NCI-H1436 treated with DMSO at 0.1 percent for 48 hours (cell line): Measurements from ENCODE around the gene DMXL1.
A peak's percentile ranks its signal among the peaks of the same experiment; 100 is the strongest.
"Not testable (repeated sequence)": the region's sequence is repeated elsewhere in the genome, so short reads cannot be mapped to it uniquely, and the experiment has no call there.

Experiments used
- DNase-seq: peaks from one replicate; lab custom pipeline; 2025; lab: John Stamatoyannopoulos, UW

Gene DMXL1

DNA sequence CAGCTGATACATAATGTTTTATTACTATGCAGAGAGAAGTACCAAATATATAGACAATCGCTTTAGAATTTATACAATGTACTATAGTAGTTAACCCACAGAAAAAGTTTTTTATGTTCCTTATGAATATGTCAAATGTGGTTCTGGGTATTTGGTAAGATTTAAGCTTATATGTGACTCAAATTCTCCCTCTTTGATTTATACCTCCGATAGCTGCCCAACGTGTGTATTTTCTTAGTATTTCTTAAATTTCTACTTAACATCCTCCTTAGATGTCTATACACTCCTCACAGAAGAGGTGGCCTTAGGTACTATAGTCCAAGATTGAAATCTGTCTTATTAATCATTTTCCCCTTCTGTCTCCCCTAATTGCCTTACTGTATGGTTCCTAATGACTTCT lies 146.3 kb downstream of the DMXL1 start:
- DNase-seq: no peak

DNA sequence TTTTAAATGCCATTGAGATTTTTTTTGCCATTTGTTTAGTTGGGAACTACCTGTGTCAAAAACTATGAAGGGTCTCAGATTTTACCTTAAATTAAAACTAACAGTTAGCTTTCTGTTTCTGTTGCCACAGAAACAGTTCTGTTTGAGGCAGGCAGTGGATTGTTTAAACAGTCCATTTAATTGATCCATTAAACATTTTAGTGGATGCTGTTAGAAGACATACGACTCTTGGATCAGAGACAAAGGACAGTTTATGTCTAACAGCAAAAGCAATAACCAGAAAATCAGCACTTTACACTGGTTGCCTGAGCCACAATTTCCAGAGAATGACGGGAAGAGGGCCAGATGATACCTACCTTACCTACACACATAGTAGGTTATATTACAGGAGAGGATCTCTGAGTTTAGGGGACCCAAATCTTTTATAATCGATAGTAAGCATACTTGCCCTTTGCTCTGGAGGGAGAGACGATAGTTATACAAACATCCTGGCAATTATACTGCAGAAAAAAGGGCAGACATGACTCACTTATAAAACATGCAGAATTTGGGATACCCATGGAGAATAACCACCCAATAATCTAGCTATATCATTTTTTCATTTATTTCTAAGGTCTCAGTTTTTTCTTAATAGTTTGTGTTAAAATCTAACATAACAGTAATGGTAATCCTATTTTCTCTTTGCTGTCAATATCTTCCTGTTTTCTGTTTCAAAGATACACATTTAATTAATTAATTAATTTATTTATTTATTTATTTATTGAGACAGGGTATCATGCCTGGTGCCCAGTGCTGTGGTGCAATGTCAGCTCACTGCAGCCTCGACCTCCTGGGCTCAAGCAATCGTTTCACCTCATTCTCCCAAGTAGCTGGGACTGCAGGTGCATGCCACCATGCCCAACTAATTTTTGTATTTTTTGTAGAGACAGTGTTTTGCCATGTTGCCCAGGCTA lies 148.2 kb downstream of the DMXL1 start:
- DNase-seq: no peak

DNA sequence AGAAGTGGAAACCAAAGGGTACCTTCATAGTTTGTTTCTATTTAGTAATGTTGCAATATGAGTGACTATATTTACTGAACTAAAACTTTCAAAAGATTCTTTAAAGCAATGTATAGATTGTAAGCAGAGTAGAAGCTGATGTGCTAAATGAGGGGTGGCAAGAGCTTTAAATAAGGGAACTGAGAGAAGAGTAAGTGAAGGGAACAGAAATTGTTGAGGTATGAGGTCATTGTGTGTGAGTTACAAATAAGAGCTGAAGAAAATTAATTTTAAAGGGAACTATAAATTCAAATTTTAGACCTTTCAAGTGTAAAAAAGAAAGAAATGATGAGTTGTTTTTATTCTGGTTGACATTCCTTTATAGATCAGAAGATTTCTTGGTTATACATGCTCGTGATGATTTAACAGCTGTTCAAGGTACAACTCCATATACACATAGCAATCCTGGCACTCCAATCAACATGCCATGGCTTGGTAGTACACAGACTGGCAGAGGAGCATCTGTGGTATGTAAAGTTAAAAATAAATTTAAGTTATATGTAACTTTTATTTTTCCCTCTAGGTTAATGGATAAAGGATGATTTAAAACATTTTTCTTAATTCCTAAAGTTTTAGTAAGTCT lies 149.8 kb downstream of the DMXL1 start:
- no peak for DNase-seq

DNA sequence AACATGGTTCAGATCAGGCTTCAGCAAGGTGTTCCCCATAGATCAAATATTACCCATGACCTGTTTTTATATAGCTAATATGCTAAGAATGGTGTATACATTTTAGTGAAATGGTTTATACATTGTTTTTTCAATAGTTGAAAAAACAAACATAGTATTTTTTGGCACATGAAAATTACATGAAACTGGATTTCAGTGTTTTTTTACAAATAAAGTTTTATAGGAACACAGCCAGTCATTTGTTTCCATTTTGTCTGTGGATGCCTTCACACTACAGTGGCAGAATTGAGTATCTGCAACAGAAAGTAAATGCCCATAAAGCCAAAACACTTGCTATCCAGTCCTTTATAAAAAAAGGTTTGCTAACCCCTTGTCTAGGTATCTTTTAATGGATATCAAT lies 150.4 kb downstream of the DMXL1 start:
- DNase-seq: no peak

DNA sequence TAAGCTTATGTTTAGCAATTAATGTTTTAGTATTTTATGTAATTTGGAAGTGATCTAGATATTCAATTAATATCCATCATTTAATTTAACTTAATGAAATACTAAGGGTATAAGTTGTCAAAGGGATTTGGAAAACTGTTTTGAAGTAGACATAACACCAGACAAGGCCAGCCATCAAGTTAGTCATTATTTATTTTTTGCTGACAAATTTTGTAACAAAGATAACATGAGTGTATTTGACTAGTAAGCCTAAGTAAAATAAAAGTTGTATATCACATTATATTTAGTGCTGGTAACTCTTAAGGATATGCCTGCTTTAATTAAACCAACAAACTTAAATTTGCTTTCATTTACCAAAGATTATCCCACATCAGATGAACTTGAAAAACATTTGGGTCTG lies 159.1 kb downstream of the DMXL1 start:
- DNase-seq: no peak

DNA sequence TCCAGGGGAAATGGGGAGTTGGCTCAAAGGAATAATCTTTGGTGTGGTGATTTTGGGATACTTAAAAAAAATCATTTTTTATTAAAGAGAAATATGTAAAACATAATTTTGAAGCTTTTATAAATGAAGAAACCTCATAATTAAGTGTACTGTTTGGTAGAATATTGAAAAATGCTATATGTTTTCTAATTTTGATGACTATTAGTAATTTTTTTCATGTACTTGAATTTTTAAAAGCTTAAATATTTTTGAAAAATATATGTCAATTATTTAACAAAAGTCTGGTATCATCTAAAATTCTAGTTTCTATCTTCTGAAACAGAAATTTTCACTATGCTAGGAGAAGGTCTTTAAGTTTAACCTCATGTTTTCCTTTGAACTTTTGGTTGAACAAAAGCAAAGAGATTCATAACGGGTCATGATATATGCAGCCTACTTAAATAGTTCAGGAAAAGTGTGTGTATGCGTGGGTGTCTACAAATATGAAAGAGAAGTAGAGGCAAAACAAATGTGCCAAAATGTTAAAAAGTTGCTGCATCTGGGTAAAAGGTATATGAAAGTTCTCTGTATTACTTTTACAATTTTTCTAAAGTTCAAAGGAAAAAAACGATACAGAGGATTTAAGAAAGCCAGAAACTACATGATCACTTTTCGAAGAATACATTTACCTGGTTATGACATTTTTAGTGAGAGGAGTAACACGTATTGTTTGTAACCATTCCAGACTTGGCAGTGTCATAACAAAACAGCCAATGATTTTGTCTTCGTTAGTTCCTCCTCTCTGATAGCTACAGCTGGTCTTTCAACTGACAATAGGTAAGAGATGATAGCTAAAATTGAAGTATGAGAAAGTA lies 167.6 kb downstream of the DMXL1 start:
- no peak for DNase-seq

DNA sequence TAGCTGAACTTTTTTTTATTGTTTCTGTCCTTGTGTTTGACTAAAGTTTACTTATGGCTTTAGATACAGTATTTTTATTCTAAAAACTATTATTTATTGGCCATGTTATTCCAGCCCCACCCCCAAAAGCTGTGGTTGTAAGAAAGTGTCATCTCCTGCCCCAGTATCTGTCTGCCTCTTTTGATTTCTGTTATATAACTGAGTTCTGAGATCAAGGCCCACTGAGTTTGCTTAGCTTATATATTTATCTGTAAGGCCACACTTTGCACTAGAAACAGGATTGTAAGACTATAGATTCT lies 168.2 kb downstream of the DMXL1 start:
- no peak for DNase-seq

DNA sequence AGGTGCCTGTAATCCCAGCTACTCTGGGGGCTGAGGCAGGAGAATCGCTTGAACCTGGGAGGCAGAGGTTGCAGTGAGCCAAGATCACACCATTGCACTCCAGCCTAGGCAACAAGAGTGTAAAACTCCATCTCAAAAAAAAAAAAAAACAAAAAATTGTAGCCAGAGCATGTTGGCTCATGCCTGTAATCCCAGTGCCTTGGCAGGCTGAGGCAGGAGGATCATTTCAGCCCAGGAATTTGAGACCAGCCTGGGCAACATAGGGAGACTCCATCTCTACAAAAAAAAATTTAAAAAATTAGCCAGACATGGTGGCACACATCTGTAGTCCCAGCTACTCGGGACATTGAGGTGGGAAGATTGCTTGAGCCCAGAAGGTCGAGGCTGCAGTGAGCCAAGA lies 168.9 kb downstream of the DMXL1 start:
- DNase-seq: not testable (repeated sequence)

DNA sequence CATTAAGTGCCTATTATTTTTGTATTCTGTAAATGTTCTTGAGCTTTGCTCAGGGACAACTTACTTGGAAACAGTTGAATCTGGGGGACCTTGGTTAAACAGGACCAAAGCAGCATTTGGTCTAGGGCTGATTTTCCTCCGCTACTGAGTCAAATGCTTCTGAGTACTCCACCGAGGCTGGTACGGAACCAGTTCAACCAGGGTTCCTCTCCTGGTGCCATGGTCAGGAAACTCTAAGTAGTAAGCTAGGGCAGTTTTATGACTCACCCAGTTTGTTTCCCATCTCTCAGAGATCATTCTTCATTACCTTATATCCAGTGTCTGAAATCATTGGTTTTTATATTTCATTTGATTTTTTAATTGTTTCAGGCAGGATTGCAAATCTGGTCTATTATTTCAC lies 173.0 kb downstream of the DMXL1 start:
- DNase-seq: no peak

DNA sequence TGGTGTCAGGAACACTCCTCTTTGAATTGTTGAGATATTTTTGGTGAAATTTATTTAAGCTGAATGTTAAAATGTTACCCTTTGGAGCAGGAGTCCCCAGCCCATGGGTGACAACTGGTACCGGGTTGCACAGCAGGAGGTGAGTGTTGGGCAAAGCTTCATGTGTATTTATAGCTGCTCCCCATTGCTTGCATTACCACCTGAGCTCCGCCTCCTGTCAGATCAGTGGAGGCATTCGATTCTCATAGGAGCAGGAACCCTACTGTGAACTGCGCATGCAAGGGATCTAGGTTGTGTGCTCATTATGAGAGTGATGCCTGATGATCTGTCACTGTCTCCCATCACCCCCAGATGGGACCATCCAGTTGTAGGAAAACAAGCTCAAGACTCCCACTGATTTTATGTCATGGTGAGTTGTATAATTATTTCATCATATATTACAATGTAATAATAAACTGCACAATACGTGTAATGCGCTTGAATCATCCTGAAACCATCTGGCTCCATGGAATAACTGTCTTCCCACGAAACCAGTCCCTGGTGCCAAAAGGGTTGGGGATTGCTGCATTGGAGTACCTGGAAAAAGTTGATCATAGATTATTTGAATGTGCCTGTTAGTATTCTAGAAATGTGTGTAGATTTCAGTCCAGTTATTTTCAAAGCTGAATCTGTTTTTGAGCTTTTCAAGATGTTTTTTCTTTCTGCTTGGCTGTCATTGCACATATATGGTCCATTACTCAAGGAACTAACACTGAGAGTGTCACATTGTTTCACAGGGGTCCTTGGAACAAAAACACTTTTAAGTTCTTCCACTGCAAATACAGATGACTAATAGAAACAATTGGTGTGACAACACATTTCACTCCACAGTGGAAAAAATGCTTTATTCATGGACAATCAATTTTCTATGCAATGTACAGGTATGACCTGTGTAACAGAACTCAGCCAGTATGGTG lies 180.3 kb downstream of the DMXL1 start:
- no peak for DNase-seq

DNA sequence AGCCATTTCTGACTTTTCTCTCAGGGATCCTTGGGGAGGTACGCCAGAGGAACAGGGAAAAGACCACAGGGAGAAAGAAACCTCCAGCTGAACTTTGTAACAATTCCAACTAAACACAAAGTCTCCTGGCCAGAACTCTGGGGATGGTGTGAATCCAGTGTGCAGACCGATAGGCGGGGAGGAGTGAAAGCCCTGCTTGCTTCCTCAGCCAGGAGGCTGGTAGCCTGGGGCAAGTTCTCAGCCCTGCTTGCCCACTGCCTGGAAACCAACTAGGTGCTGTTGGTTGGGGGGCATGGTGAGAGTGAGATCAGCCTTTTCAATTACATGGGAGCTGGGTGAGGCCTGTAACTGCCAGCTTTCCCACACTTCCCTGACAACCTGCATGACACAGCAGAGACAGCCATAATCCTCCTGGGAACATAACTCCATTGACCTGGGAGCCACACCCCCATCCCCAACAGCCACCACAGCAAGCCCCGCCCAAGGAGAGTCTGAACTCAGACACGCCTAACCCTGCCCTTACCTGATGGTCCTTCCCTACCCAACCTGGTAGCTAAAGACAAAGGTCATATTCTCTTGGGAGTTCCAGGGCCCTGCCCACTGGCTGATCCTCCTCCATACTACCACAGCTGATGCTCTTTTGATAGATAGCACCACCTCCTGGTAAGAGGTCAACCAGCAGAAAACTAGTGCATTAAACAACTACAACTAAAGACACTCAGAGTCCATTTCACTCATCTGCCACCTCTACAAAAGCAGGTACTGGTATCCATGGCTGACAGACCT lies 184.9 kb downstream of the DMXL1 start:
- no peak for DNase-seq

DNA sequence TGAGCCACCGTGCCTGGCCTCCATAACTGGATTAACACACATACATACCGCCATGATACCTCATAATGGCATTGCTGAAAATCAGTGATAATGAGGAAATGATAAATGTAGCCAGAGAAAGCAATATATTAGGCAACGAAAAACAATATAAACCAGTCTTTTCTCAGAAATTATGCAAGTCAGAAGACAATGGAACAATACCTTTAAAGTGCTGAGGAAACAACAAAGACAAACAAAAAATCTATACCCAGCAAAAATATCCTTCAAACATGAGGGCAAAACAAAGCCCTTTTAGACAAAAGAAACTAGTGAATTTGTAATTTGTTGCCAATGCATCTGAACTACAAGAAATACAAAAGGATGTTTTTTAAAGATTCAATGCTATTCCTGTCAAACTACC lies 186.7 kb downstream of the DMXL1 start:
- no peak for DNase-seq

DNA sequence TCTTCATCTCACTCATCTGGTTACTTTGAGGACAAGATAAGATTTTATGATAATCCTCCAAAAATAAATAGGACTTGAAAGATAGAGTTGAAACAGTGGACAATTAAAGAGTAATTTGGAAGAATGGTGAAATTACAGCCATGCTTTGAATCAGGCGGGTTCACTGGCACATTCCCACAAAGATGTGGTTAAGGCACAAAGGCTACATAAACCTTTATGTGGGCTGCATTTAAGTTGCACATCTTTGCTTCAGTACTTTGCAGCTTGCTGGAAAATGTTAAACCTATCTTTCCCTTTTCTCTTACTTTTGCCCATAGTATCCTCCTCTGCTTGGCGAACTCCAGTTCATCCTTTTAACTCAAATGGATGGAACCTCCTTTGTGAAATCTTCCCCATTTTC lies 192.8 kb downstream of the DMXL1 start:
- DNase-seq: no peak

DNA sequence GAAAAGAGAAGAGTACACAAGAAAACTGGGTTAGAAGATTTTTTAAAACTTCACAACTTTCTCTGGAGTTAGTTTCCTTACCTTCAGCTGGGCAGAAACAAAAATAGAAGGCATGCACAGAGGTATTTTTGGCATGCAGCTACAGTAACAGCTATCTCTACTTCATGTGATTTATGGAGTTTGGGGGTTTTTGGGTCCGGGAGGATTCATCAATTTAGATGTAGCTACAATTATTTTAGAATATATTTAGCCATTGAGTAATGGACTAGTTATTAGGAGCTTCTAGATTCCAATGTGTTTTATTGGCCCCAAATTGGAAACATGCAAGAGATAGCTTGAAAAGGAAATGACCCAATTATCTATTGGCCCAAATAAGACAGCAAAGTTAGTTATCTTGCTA lies 193.3 kb downstream of the DMXL1 start:
- DNase-seq: no peak

DNA sequence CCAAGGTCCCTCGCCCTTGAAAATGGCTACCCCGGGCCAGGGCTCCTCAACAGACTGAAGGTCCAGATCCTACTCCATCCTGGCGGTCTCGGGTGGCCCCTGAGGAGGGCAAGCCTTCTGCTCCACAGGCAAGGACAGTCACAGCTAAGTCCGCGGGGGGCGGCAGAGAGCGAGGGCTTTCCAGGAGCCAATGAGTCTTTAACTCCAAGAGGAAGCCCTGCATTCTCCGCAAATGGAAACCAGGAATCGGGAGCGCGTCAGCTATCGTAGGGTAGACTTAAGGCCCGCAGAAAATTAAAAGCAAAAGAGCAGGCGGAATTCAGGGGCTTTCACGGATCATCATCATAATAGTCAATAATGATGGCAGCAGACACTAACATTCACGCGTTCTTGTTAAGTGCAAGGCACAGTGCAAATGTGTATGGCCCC lies 197.1 kb downstream of the DMXL1 start:
- peak; percentile 75 for DNase-seq

DNA sequence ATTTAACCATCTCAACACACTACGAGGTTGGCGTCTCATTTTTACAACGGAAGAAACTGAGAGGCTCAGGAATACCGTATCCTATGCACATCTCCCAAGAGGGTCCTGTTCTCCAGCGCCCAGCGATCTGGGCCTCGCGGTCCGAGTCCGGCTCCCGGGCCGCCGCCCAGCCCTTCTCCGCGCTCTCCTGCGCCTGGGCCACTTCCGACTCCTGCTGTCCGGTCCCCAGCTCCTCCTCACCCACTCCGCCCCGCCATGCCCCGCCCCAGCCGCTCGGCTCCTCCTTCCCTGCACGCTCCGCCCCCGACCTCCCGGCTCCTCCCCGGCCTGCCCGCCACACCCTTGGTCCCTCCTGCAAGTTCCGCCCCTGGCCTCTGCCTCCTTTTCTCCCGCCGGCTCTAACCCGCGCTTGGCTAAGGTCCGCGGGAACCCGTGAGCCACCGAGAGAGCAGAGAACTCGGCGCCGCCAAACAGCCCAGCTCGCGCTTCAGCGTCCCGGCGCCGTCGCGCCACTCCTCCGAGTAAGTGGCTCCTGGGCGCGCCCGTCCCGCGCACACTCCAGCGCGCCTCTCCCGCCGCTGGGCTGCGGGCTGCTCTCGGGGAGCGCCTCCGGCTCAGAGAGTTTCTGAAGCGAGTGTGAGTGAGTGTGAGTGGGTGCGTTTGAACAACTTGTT lies 197.6 kb downstream of the DMXL1 start:
- DNase-seq: peak; percentile 58

DNA sequence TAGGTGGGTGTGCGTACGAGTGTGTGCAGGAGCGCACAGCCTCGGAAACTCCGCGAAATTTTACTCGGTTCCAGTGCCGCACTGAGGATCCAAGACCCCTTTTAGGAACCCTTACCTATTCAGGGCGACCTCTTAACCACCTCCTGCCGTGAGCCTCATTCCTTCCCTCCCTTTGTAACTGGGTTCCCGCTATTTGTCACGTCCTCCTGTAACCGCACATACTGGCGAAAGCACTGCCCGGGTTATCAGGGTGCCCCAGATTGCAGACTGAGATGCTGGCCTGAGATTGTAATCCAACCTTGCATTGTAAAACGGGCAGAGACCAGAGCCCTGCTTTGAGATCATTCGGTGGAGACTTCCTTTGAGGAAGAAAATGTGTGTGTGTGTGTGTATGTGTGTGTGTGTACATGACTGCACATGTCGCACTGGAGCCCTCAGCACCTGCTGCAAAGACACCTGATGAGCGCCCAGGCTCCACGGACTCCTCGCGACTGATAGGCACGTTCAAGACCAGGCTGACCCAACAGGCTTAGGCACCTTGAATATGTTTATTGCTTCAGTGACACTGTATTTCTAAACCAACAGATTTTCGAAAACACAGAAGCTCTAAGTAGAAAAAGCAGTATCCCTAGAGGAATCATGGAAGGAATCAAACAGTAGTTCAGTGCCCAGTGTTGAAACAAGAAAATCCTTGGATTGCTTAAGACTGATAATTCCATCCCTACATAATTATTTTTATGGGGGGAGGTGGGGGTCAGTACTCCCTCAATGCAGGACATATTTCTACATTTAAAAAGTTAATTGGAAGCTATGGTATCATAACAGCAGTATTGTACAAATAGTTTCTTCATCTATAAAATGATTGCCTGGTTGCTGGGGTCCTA lies 198.4 kb downstream of the DMXL1 start:
- DNase-seq: no peak

DNA sequence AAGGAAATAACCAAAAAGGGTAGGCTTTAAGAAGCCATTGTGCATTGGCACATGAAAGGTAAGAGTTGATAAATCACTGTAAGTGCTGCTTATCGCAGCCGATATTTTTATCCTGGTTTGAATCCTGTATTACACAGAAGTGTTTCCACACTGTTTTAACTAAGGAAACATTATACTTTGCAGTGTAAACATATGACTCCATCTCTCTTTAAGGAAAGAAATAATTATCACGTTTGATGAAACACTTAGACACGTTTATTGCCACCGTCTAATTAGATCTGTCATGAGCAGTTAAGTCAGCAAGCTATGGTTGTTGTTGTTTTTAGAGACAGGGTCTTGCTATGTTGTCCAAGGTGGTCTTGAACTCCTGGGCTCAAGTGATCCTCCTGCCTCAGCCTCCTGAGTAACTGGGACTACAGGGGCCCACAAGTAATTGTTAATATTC lies 199.3 kb downstream of the DMXL1 start:
- DNase-seq: peak; percentile 23
